PFSK-1 (cell line): Measurements from ENCODE around the gene ARFGEF2.

Source experiments
- FOXP2 ChIP-seq: optimal IDR thresholded peaks from 2 replicates; pipeline ENCODE3; 2011; ENCODE audit warnings: borderline replicate concordance, control low read depth, inconsistent platforms; ENCODE audit not compliant: insufficient read depth; ENCODE audit errors: extremely low read length, extremely low read depth
- POLR2AphosphoS5 ChIP-seq: IDR thresholded peaks from 2 replicates; pipeline ENCODE4 v1.6.1; 2012; ENCODE audit warnings: low read depth, mild to moderate bottlenecking, control low read depth, low read length, moderate library complexity
- REST ChIP-seq, 2 experiments: IDR thresholded peaks; 2 replicates each; pipeline versions ENCODE4 v1.6.1 to v1.8.0; 2011 to 2012; ENCODE audit warnings: low read depth in 2 of 2, low read length in 2 of 2, control low read depth in 1 of 2, inconsistent platforms in 1 of 2, mild to moderate bottlenecking in 1 of 2, moderate library complexity in 1 of 2; ENCODE audit not compliant: insufficient read depth in 1 of 2
- SIN3A ChIP-seq: IDR thresholded peaks from 2 replicates; pipeline ENCODE4 v1.6.1; 2012; ENCODE audit warnings: mild to moderate bottlenecking, low read length, moderate library complexity, borderline replicate concordance; ENCODE audit not compliant: insufficient read depth
- TAF1 ChIP-seq: IDR thresholded peaks from 2 replicates; pipeline ENCODE4 v1.6.1; 2012; ENCODE audit warnings: low read length, control low read depth, borderline replicate concordance; ENCODE audit not compliant: insufficient read depth

ARFGEF2 gene

GRCh38 chr20:49046087-49046900 lies 124.8 kb downstream of the ARFGEF2 start, which contains the start of gene CSE1L:
Gene CSE1L (plus strand): TSS chr20:49046312. CDS start chr20:49058464, 12,152 bp downstream.
- TF ChIP-seq TAF1 (peak; percentile 80), FOXP2 (no peak), REST (IDR thresholded peaks at IDR 0.05; ENCODE audit: insufficient read depth in 1 of 2, low read depth in 2 of 2, low read length in 2 of 2) (0 out of 4 replicates have a peak, but pooled peaks of 1 of the 2 experiments have one; percentile 12), SIN3A (no peak), POLR2AphosphoS5 (peak; percentile 97)

- no peak for TF ChIP-seq TAF1
- TF ChIP-seq POLR2AphosphoS5, result no peak
- no peak for TF ChIP-seq FOXP2
- no peak for TF ChIP-seq SIN3A
- TF ChIP-seq REST (IDR thresholded peaks at IDR 0.05; ENCODE audit: insufficient read depth in 1 of 2, low read depth in 2 of 2, low read length in 2 of 2), result no peak
These were observed 130.8 kb downstream of the ARFGEF2 start for GRCh38 chr20:49052334-49052733.

GRCh38 chr20:49054056-49054643 lies 132.6 kb downstream of the ARFGEF2 start:
- TF ChIP-seq POLR2AphosphoS5, result no peak
- no peak for TF ChIP-seq SIN3A
- TF ChIP-seq FOXP2, result no peak
- no peak for TF ChIP-seq TAF1
- TF ChIP-seq REST (IDR thresholded peaks at IDR 0.05; ENCODE audit: insufficient read depth in 1 of 2, low read depth in 2 of 2, low read length in 2 of 2), result no peak

- no peak for TF ChIP-seq POLR2AphosphoS5
- TF ChIP-seq REST (IDR thresholded peaks at IDR 0.05; ENCODE audit: insufficient read depth in 1 of 2, low read depth in 2 of 2, low read length in 2 of 2), result no peak
- no peak for TF ChIP-seq SIN3A
- no peak for TF ChIP-seq TAF1
- no peak for TF ChIP-seq FOXP2
These were observed 141.8 kb downstream of the ARFGEF2 start for GRCh38 chr20:49063279-49063678.
